GM21367 (cell line): ENCODE results near the gene IDUA.
"Not testable (repeated sequence)": the region's sequence is repeated elsewhere in the genome, so short reads cannot be mapped to it uniquely, and the experiment has no call there.

Experiments
- ATAC-seq: cut with Tn5 transposase; IDR thresholded peaks from one replicate; pipeline ENCODE4 v1.9.1; 2021; ENCODE audit not compliant: unreplicated experiment

Gene IDUA

GRCh38 chr4:986879-987623 lies at the start of gene IDUA:
Gene IDUA, plus strand, starts transcription at chr4:987044. Its CDS starts 41 bp downstream, at chr4:987085.
- ATAC-seq = peak; percentile 62

DNA sequence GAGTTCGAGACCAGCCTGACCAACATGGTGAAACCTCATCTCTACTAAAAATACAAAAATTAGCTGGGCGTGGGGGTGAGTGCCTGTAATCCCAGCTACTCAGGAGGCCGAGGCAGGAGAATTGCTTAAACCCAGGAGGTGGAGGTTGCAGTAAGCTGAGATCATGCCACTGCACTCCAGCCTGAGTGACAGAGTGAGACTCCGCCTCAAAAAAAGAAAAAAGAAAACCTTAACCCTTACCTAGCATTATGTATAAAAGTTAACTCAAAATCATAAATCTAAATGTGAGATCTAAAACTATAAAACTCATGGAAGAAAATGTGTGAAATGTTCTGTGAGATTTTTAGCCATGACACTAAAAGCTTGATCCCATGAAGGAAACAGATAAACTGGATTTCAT lies 47.3 kb upstream of the IDUA start:
- not testable (repeated sequence) for ATAC-seq

GRCh38 chr4:945274-946102 lies 41.4 kb upstream of the IDUA start:
- no peak for ATAC-seq

DNA sequence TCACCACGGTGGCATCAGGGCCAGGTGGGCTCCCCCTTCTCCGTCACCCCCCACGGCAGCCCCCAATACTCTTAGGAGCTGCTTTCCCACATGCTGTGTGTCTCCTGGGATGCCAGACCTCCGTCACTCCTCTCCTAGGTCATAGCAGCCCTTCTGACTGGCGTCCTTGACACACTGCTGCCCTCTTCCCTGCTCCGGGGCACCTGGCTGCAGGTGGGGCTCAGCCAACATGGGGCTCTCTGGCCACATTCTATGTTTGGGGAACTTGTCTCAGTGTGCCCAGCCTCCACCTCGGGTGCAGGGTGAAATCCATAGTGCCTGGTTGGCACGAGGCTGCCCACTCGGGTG lies 40.8 kb upstream of the IDUA start:
- ATAC-seq = no peak

DNA sequence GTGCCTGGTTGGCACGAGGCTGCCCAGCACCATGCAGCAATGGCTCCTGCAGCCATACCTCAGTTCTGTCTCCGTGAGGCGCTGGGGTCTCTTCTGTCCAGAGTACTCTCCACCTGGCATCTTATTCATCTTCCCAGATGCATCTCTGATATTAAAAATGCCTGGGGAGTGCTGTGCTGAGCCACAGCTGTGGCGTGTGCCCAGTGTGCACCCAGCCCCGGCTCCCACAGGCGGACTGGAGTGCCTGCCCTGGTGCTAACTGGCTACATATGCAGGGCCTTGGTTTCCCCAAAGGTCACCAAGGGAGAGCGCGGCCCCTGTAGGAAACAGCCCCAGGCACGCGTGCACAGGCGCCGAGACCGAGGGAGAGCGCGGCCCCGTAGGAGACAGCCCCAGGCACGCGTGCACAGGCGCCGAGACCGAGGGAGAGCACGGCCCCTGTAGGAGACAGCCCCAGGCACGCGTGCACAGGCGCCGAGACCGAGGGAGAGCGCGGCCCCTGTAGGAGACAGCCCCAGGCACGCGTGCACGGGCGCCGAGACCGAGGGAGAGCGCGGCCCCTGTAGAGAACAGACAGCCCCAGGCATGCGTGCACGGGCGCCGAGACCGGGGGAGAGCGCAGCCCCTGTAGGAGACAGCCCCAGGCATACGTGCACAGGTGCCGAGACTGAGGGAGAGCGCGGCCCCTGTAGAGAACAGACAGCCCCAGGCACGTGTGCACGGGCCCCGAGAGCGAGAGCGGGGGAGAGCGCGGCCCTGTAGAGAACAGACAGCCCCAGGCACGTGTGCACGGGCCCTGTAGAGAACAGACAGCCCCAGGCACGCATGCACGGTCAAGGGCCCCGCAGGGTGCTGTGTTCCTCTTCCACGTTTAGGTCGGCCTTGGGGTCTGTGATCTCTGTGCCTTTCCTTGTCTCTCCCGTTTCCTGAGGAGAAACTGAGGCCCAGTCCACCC lies 40.0 kb upstream of the IDUA start:
- ATAC-seq = no peak

- no peak for ATAC-seq
These were observed 39.3 kb upstream of the IDUA start for GRCh38 chr4:947491-947971.

DNA sequence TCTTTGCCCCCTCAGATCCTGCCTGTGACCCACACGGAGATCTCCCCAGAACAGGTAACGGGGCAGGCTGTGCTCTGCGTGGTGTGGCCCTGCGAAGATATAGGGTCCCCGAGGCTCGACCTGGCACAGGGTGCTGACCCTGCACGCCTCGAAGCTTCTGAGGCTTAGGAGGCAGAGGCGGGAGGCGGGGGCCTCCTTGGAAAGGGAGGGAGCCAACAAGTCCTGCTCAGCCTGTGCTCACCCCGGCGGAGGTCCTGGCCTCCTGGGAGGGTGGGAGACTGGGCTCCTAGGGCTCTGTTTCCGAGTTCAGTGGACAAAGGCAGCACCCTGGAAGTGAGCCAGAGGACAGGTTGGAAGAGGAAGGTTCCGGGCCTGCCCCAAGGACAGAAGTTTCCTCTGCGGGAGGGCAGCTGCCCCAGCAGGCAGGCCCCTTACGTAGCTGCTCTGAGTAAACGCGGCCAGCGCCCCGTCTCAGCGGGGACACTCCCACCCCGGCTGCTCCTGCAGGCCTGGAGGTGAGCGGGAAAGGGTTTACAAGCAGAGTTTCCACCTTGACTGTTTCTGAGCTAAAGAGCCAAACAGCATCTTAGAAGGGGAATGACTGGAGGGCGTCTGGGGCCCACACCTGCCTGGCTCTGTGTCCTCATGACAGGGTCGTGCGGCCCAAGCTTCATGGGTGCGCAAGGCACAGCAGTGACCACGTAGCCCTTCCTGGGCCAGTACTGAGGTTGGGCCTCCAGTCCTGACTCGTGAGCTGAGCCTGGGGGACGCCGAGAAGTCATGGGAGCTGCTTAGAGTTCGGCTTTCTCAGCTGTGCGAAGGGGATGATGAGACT lies 38.5 kb upstream of the IDUA start:
- ATAC-seq = no peak

GRCh38 chr4:948936-949300 lies 37.9 kb upstream of the IDUA start:
- ATAC-seq = no peak

DNA sequence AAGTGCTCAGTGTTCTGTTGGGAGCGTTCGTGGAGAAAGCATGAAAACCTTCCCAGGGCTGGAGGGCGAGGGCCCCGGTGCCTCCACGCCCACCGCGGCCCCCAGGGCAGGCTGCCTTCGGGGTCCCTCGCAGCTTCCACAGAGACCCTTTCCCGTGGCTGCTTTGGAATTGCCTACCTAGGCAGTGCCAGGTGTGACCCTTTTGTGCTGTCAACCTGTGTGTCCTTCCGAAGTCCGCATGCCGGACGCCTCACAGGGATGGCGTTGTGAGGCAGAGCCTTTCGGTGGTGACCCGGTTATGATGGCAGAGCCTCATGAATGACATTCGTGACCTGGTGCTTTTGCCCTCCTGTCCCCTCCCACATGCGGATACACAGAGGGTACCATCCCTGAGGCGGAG lies 37.2 kb upstream of the IDUA start:
- ATAC-seq = no peak

- ATAC-seq = no peak
These were observed 36.5 kb upstream of the IDUA start for GRCh38 chr4:950136-951020.

GRCh38 chr4:951186-951585 lies 35.7 kb upstream of the IDUA start:
- no peak for ATAC-seq

- no peak for ATAC-seq
These were observed 35.0 kb upstream of the IDUA start for GRCh38 chr4:951594-952468.

GRCh38 chr4:952881-953573 lies 33.8 kb upstream of the IDUA start:
- ATAC-seq = no peak

GRCh38 chr4:953574-953915 lies 33.3 kb upstream of the IDUA start:
- no peak for ATAC-seq

GRCh38 chr4:954211-955020 lies 32.4 kb upstream of the IDUA start:
- ATAC-seq = no peak

DNA sequence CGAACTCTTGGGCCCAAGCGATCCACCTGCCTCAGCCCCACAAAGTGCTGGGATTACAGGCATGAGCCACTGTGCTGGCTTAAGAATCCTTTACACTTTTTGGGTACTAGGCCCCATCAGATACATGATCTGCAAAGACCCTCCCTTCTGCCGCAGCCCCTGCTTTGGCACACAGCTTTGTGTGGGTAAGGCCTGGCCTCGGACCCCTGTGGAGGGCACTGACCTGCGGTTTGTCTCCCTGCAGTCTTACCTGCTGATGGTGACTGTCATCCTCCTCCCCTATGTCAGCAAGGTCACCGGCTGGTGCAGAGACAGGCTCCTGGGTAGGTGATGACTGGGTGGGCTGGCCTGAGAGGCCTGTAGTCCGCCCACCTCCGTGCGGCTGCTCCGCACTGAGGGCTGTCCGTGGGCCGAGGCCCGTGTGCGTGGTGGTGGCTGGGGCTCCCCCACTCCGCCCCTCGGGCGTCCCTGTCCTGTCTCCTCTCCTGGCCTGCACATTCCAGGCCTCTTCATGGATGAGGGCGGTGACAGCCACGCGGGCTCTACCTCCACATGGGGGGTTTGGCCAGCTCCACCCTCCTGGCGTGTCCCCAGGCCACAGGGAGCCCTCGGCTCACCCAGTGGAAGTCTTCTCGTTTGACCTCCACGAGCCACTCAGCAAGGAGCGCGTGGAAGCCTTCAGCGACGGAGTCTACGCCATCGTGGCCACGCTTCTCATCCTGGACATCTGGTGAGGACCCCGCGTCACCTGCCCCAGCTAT lies 31.5 kb upstream of the IDUA start:
- ATAC-seq = no peak
